Left renal pelvis (tissue), 4 donors: Measurements from ENCODE around the gene SH3RF3. TPM values are rescaled to one million over a fixed set of nuclear protein-coding genes. Genes with fewer than 3 reads are reported as not detected.

Source experiments
- DNase-seq, 4 donors: peaks; one replicate each; pipeline ENCODE4 v3.0.0-alpha.2; 2013; ENCODE audit warnings: low read depth in 4 of 4, low spot score in 3 of 4
- polyA plus RNA-seq, 4 donors: library from polyadenylated mRNA; unstranded; fragments of 120-200 nt; gene quantifications; one replicate each; pipeline ENCODE4 v1.2.1, GENCODE V29; 2013; ENCODE audit not compliant: insufficient read length in 4 of 4

Gene SH3RF3
- polyA plus RNA-seq, 4 donors, result 4.7 to 5.5 (median 5.2) TPM

DNA sequence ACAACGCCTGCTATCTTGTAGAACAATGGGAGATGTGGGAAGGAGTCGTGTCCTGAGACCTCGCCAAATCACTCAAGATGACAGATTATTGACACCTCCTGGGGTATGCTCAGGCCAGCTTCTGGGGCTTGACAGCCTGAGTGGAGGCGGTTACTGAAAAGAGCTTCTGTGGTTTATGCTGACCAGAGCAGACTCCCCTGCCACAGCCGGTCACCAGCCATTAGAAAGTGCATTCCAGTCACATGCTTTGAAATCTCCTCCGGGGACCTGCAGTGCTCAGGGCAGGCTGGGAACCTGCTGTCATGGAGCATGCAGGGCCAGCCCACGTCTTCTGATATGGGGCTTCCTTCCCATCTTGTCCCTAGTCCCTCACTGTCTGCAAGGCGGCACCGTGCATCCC, 268.9 kb downstream of the SH3RF3 start:
- DNase-seq, result no peak

DNA sequence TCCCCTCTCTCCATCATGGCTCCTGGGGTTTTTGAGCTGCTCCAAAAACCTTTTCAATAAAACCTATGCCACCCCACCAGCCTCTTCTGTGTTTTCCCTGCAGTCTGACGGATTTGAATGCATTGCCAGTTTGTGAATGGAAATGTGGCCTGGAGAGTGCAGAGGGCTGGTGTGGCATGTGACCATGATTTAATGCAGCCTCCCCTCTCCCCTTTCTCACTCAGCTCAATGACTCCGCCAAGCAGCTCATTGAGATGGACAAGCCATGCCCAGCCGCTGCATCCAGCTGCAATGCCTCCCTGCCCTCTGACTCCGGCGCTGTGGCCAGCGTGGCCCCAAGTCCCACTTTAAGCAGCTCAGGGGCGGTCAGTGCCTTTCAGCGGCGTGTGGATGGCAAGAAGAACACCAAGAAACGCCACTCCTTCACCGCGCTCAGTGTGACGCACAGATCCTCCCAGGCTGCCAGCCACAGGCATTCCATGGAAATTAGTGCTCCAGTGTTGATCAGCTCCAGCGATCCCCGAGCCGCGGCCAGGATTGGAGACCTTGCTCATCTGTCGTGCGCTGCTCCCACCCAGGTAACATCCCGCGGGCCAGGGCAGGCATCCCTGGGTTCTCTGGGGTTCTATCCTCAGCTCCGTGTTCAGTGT, 269.5 kb downstream of the SH3RF3 start:
- no peak for DNase-seq

DNA sequence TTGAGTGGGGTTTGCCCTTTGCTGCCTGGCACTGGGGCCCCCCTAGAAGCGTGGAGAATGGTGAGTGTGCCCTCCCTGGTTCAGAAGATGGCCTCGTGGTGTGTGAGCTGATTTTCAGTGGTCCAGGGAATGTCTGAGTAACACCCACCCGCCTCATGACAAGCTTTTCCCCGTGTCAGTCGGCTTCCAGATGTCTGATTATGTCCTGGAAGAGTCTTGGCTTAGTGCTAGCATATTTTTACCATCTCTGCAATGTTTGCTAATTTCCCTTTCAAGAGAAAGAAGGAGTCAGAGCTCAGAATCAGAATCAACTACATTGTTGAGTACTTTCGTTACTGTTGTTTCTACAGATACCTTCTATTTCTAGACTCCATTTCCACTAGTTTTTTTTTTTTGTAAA, 270.1 kb downstream of the SH3RF3 start:
- DNase-seq, result no peak

DNA sequence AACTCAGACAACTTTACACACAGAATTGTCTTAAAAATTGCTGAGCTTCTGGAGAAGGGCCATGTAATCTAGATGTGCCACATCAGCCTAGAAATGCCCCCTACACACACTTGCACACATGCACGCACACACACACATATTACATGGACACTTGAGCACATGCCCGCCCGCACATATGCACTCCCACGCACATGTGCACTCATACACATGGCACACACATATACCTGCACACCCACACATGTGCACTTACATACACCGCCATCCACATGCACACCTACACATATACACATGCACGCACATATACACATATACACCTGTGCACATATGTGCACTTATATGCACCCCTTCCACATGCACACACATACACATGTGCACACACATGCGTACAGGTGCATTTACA, 271.1 kb downstream of the SH3RF3 start:
- DNase-seq, result no peak

DNA sequence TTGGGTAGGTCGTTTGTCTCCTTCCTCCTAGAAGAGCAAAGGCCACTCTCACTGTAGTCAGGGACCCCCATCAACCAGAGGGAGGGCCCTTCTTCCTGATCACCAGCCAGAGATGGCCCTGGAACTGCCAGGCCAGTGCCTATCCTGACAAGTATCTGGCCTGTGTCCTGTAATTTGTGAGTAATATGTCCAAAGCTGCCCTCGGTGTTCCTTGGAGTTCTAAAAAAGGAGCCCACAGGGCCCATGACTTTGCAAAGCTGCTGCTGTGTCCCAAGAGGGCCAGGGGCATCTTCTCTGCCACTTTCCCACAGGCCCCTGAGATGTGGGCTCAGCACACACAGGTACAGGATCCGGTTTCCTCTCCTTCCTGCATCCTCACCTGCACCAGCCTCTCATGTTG, 272.4 kb downstream of the SH3RF3 start:
- no peak for DNase-seq

DNA sequence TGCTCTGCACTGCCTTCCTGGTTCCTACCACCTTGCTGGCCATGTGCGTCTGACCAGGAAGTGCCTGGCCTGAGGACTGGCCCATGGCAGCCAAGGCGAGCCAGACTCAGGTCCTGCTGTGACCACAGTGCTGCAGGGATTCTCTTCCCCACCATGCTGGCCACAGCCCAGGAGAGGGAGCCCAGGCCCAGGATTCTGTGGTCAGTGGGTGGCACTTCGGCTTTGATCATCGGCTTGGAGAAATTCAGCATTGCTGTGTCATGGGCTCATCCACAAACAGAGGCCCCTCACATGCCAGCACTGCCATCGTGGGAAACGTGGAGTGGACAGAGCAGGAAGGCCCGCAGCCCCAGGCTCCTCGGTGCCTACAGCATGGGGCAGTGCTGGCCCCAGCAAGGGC, 273.2 kb downstream of the SH3RF3 start:
- no peak for DNase-seq

DNA sequence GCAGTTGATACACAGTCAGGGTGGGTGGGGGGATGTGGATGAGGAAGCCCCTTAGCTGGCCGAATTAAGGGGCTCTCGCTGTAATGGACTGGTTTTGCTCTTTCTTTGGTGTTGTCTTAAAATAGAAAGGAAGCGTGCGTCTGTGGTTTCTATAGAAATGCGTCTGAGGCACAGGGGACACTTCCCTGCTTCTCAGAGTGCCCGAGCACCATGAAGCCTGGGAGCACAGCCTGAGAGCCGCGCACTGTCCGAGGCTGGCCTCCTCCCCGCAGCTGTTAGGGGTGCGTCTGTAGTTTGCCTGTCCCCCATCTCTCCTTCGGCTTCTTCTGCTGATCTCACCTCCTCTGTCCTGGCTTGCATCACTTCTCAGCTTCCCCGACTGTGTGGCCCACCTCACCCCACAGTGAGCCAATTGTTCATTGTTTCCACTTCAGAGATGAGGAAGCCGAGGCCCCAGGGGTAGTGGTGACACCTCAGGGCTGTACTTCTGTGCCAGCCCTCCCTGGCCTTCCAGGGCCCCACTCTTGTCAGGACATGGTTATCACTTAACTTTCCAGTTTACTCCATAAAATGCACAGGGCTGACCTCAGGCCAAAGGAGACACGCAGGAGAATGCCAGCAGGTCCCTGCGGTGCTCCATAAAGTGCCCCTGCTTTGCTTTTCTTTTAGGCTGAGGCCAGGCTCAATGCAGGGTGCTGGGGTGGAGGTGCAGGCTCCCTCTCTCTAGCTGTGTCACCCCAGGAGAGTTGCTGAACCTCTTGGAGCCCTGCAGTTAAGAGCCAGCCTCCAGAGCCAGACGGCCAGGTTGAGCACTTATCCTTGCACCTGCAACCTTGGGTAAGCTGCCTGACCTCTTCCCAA, 274.2 kb downstream of the SH3RF3 start:
- DNase-seq, result no peak

DNA sequence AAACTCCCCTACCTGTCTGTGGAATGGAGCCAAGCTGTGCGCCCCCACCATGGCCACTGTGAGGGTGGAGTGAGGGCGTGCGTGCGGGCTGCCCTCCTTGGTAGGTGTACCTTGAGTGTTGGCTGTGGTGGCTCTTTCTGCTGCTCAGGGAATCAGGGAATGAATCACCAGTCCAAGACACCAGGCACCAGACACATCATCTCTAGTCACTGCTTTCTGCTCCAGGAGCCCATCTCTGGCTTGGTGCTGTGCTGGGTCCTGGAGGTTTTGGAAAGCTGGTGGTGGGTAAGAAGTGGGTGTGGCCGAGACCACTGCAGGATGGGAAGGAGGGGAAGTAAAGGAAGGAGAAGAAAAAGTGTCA, 274.8 kb downstream of the SH3RF3 start:
- DNase-seq, result no peak

DNA sequence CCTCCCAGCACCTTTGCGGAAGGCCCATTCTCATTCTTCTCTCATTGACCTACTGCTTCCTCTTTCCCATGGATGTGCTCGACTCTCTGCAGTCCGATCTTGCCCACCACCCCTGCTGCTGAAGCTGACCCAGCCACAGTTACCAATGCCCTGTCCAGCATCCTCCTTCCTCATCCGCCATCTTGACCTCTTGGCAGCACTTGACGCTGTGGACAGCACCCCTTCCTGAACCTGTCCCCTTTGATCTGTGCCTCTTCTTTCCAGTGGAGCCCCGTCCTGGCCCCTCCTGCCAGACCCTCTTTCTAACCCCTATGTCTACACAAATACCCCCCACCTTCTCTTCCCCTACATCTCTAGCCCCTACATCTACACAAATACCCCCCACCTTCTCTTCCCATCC, 275.7 kb downstream of the SH3RF3 start:
- no peak for DNase-seq

DNA sequence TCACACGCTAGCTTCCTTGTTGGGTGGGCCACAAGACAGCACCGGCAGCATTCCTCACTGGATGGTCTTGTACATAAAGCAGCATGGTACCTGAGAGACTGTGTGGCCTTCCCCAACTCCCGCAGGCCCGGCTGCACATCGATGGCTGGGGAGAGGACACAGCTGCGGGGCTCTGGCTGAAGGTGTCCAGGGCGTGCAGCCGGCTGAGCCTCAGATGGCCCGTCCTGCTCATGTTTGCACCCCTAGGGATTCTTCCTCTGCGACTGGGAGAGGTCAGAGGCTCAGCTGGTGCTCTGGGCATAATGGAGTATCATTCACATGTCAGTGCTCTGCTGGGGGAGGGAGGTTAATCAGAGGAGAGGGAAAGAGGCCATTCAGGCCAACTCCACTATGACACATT, 276.9 kb downstream of the SH3RF3 start:
- no peak for DNase-seq

DNA sequence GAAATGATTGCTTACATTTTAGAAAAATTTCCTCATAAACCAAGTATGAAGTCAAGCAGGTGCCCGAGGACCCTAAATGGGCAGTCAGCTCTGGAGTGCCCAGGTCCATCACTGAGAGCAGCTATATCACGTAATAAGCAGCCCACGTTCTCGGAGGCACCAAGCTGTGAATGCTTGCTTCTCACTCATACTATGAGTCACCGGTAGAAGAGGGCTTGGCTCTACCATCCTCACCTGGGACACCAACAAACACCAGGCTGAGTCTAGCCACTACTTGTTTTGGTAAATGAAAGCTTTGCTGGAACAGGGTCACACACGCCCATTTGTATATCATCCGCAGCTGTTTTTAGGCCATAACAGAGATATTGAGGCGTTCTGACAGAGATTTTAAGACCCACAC, 277.3 kb downstream of the SH3RF3 start:
- DNase-seq, result no peak

DNA sequence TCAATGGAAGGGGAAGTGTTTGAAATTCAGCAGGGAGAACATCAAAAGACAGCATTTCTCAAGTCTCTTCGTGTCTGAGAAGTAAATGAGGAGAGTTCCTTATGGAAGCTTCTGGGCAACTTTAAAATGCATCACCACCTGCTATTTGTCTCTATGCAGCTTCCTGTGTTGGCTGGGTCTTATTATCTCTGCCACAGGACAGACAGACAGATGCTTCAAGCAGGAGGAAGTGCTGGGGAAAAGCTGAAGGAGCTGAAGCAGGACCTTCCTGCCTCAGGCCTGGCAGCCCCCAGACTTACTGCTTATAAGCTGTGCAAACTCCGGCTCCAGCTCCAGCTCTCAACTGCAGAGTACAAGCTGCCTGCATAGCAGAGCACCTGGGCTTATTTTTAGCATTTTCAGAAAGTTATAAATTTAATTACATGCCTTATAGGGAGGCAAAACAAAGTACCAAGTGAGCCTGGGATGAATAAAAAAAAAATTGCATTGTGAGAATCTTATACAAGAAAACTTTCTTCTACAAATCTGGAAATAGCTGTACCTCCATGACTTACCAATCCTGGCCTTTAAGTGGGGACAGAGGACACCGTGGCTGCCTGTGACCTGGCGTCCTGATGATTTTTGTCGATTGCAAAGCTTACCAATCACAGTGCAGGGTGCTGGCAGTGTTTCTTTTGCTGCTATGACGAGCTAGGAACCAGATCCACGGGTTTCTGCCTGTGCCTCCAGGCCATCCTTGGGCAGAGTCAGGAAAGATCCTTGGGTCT, 278.5 kb downstream of the SH3RF3 start:
- no peak for DNase-seq

DNA sequence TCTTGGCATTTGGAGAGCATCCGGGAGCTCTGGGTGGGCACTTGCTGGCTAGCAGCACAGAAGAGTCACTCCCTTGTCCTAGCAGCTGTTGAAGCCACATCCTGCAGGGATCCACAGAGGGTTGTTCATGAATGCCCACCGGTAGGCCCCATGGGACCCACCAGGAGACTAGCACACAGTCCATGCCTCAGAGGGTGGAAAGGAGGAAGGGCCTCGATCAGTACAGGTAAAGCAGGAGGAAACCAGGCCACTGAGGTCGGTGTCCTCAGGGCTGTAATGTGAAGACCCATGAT, 279.0 kb downstream of the SH3RF3 start:
- DNase-seq, result no peak

DNA sequence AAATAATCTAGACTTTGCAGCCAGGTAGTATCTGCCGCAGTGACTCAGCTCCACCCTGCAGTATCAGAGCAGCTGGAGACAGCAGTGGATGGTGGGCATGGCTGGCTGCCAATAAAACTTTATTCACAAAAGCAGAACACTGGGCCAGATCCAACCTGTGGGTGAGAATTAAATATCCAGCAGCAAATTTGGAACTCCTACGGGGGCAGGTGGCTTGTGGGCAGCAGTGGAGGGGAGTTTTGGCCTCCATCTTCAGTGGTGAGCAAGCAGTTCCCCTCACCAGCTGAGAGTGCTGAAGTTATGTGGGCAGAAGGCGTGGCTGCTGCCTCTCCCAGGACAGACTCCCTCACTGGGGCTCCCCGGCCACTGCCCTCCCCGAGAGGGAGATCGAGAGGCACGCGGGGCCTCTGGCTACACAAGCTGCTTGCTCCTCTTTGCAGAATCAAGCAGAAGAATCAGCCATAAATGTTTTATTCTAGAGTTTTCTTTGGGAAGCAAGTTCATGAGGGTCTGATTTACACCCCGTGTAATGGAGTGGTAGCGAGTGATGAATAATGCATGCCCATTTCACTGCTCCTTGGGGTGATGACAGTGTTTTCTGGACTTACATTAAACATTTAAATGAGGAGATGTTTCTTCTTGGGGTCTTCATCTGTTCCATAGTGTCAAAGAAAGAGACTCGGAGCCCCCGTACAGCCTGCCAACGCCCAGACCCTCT, 280.5 kb downstream of the SH3RF3 start:
- DNase-seq, result no peak

DNA sequence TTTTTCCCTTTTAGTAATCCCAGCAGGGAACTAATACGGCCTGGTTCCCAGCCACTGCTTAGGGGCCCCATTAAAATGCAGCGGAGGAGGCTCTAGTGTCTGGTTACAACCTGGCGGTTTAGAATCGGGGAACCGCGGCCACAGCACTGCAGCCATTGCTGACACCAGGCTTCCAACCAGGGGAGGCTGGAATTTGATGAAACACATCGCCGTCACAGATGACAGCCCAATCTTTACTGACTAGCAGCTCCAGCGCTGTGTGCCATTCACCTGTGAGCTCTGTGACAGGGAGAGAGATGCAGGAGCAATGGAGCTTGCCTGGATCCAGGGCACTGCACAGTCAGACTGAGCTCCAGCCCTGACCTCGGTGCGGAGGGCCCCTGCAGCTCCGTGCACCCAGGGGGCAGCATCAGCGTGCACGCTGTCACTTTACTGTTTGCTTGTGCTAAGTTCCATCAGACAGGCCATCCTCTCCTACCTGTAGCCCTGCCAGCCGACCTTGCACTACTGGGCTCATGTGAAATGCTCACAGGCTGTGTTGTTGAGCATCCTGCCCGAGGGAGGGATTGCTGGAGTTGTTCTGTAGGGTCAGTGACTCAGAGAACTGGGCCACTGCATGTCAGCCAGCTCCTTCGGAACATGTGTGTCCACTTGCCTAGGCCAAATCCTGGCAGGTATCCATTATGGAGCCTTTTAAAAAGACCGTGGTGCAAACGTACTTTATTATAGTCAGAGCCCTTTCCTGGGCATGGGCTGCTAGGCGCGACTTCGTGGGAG, 281.2 kb downstream of the SH3RF3 start:
- peak; percentile 18 to 82 (median 60) for DNase-seq

DNA sequence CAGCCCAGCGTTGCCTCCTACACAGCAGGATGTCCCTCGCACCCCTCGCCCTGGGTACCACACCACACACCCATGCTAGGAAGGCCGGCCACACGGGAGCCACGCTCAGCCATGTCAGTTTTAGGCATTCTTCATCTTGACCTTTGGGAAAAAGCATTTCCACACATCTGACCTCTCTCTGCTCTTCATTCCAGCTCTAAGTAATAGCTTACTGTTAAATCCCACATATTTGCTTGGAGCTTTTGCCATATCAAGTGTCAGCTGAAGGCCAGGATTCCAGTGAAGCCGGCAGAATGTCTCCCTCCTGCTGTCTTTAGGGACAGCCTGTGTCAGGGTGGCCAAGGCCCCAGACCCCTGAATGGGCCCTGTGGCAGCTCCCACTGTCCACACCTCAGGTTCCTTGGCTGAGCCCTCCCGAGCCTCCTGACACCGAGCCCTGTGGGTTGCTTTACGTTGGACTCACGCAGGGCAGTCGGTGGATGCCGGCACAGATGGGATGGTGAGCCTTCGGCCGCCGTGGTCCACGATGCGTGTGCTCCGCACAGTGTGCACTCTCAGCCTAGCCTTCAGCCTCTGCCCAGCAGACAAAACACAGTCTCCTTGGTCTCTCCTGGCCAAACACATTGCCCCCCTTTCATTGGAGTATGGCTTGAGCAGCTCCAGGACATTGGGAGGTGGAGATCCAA, 282.8 kb downstream of the SH3RF3 start:
- DNase-seq, result no peak

DNA sequence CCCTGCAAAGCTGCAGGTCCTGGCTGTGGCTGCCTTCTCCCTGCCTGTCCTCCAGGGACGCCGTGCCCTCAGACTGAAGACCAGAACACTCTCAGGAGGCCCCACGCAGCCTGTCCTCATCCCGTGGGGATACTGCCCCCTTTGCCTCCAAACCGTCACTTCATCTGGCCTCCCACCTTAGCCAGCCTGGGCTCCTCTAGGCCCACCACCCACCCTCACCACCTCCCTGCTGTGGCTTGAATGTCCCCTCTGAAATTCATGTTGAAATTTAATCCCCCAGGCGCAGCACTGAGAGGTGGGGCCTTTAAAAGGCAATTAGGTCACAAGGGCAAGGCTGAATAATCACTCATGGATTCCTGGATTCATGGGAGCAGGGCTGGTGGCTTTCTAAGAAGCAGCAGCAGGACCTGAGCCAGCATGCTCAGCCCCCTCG, 286.6 kb downstream of the SH3RF3 start:
- DNase-seq, result no peak

DNA sequence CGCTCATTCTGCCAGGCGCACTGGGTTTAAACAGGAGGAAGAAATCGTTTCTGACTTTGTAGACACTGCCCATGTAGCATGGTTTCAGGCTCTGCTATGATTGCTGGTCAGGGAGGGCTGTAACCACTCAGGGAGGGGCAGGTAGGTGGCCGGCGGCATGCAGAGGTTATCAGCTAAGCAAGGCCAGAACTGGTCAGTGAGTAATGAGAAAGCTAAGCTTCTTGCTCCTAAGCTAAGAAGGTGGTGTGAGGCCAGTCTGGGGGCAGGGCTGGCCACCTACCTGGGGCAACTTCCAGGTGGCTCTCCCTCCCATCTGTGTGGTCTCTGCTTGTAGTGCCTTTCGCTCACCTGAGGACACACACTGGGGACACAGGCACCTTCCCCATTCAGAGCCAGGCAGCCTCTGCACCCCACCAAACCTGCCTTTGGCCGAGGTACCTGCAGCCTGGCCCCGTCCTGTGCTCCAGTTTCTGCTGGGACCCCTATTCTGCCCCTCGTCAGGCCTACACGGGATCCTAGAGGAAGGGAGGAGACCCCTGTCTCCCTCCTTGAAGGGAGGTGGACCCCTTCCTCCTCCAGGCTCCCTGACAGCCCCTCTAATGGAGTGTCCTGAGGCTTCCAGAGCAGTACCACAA, 288.8 kb downstream of the SH3RF3 start:
- DNase-seq, result no peak

DNA sequence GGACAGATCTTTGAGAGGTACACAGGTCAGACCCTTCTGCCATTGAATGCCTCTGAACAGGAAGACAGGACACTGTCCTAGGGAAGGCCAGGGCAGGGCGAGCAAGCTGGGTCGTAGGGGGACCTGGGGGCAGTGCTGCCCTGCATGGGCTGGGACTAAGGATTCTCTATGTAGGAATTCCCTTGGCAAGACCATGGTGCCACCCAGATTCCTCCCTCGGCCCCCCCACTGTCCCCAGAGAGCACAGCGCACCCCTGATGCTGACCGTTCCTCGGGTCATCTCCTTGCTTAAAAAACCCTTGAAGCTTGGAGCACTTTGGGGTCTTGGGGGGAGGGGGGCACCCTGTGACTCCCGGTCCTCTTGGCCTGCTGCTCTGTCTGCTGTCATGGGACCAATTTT, 289.7 kb downstream of the SH3RF3 start:
- no peak for DNase-seq
